A375 (cell line): ENCODE measurements around the gene LGI2. TPM values are rescaled to one million over a fixed set of nuclear protein-coding genes. Genes with fewer than 3 reads are reported as not detected.

Experiments
- total RNA-seq: library from RNA; depleted of rRNA; stranded (reverse); fragments of >200 nt; shearing (Covaris generic); gene quantifications from 2 replicates; pipeline ENCODE4 v1.2.3, GENCODE V29; 2014; rRNA removed

Gene LGI2, protein sequence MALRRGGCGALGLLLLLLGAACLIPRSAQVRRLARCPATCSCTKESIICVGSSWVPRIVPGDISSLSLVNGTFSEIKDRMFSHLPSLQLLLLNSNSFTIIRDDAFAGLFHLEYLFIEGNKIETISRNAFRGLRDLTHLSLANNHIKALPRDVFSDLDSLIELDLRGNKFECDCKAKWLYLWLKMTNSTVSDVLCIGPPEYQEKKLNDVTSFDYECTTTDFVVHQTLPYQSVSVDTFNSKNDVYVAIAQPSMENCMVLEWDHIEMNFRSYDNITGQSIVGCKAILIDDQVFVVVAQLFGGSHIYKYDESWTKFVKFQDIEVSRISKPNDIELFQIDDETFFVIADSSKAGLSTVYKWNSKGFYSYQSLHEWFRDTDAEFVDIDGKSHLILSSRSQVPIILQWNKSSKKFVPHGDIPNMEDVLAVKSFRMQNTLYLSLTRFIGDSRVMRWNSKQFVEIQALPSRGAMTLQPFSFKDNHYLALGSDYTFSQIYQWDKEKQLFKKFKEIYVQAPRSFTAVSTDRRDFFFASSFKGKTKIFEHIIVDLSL
- total RNA-seq: not detected in 2 replicates

DNA sequence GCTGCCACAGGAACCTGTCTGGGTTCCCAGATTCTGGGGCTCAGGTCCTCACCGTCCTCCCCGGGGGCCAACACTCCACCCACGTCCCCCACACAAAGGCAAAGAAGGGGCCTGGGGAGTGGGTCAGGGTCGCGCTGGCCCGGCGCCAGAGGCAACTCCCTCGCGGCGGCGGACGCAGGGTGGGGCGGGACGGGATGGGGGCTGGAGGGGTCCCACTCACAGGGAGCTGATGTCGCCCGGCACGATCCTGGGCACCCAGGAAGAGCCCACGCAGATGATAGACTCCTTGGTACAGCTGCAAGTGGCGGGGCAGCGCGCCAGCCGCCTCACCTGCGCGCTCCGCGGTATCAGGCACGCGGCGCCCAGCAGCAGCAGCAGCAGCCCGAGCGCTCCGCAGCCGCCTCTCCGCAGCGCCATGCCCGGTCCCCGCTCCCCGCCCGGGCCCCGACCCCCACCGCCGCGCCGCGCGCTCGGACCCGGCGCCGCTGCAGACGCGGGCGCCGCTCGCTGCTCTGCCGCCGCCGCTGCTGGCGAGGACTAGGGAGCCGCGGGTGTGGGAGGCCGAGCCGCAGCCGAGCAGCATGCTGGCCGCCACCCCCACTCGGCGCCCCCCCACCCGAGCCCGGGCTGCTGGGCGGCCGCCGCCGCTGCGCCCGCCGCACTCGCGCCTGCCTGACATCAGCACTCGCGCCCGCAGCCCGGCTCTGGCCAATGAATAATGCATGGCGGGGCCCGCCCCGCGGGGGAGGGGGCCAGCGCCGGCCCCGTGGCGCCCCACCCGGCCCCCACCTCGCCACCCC lies at the start of gene LGI2:
TSS of gene LGI2 (minus strand) at position 670 of the 800 bp plus-strand sequence. CDS start at position 417, 253 bp downstream.

Other genes starting within 250 kb of the LGI2 start
- 20.3 and 22.3 TPM in 2 replicates for gene SOD3, start 235.4 kb downstream of the LGI2 start, total RNA-seq
- 6.9 and 16.4 TPM in 2 replicates for gene CCDC149, start 117.9 kb downstream of the LGI2 start, total RNA-seq
- gene SEPSECS, start 129.5 kb upstream of the LGI2 start, total RNA-seq: 6.9 and 10.0 TPM in 2 replicates
- gene PI4K2B, start 203.1 kb upstream of the LGI2 start, total RNA-seq: 18.8 and 22.5 TPM in 2 replicates